Endodermal cell (in vitro differentiated cells): ENCODE measurements around the gene MFAP1. TPM values are rescaled to one million over a fixed set of nuclear protein-coding genes. Genes with fewer than 3 reads are reported as not detected.
A peak's percentile ranks its signal among the peaks of the same experiment; 100 is the strongest.
"Not testable (repeated sequence)": the region's sequence is repeated elsewhere in the genome, so short reads cannot be mapped to it uniquely, and the experiment has no call there.

Source experiments
- DNase-seq: peaks from one replicate; pipeline ENCODE4 v3.0.0-alpha.2; 2017
- H3K27ac ChIP-seq: 2 replicates; pipeline ENCODE4 v1.5.1; 2013; ENCODE audit warnings: mild to moderate bottlenecking, low read depth, low read length, moderate library complexity
- H3K27me3 ChIP-seq: 2 replicates; pipeline ENCODE4 v1.6.1; 2013; ENCODE audit warnings: mild to moderate bottlenecking, low read length, moderate library complexity; ENCODE audit not compliant: insufficient read depth, control insufficient read depth, poor library complexity, severe bottlenecking
- H3K36me3 ChIP-seq: 2 replicates; pipeline ENCODE4 v1.7.0; 2013; ENCODE audit warnings: mild to moderate bottlenecking, low read length, moderate library complexity; ENCODE audit not compliant: control insufficient read depth, insufficient read depth
- H3K4me1 ChIP-seq: one replicate; pipeline ENCODE4 v1.7.0; 2013; ENCODE audit warnings: low read length; ENCODE audit not compliant: control insufficient read depth, insufficient read depth
- H3K4me3 ChIP-seq: 2 replicates; pipeline ENCODE4 v1.5.1; 2013; ENCODE audit warnings: mild to moderate bottlenecking, low read length, moderate library complexity
- H3K9ac ChIP-seq: 2 replicates; pipeline ENCODE4 v1.6.1; 2013; ENCODE audit warnings: mild to moderate bottlenecking, low read length, moderate library complexity; ENCODE audit not compliant: poor library complexity, severe bottlenecking; ENCODE audit errors: extremely low read depth
- H3K9me3 ChIP-seq: 2 replicates; pipeline ENCODE4 v1.6.1; 2013; ENCODE audit warnings: mild to moderate bottlenecking, low read length, moderate library complexity; ENCODE audit not compliant: control insufficient read depth
- H3K27ac Mint-ChIP-seq: 2 replicates; pipeline ENCODE4 v1.8.0; 2020; ENCODE audit warnings: mixed read lengths
- H3K27me3 Mint-ChIP-seq: 2 replicates; pipeline ENCODE4 v1.8.0; 2021; ENCODE audit warnings: mild to moderate bottlenecking, mixed read lengths; ENCODE audit not compliant: insufficient read depth
- H3K36me3 Mint-ChIP-seq: 2 replicates; pipeline ENCODE4 v1.8.0; 2020; ENCODE audit warnings: low read depth, mixed read lengths
- H3K4me1 Mint-ChIP-seq: 2 replicates; pipeline ENCODE4 v1.8.0; 2020; ENCODE audit warnings: mixed read lengths
- H3K4me3 Mint-ChIP-seq: 2 replicates; pipeline ENCODE4 v1.8.0; 2020; ENCODE audit warnings: mild to moderate bottlenecking, moderate library complexity, mixed read lengths
- H3K9me3 Mint-ChIP-seq: 2 replicates; pipeline ENCODE4 v1.8.0; 2020; ENCODE audit warnings: mild to moderate bottlenecking, mixed read lengths
- WGBS, 2 experiments: methylation state at CpG; one replicate each; pipeline versions ENCODE4 v1.1.5 to v1.1.7; 2013; ENCODE audit warnings: missing lambda C conversion rate in 2 of 2, mixed read lengths in 1 of 2; ENCODE audit not compliant: insufficient coverage in 1 of 2, insufficient read length in 1 of 2; 5-methylcytosine and 5-hydroxymethylcytosine counted together
- total RNA-seq, 2 donors: library from RNA; stranded (reverse); fragmentation: NEBNext Ultra II Directional in 1 of 2; extraction: Animal tissue kit (Norgen Biotek cat#: 25700) in 1 of 2; gene quantifications; 2 replicates in 1 of 2; 3 replicates in 1 of 2; pipeline ENCODE4 v1.2.1, GENCODE V29; 2021
- TF ChIP-seq, protein P1 (sequence below): fragments of 200-600 bp; sonication (generic); conservative IDR thresholded peaks from 2 replicates; pipeline ENCODE4 v1.5.0; 2021; ENCODE audit warnings: antibody characterized with exemption, mild to moderate bottlenecking

Gene MFAP1
- total RNA-seq, 2 donors from 2014 or later, result 35.3 to 48.5 TPM

DNA sequence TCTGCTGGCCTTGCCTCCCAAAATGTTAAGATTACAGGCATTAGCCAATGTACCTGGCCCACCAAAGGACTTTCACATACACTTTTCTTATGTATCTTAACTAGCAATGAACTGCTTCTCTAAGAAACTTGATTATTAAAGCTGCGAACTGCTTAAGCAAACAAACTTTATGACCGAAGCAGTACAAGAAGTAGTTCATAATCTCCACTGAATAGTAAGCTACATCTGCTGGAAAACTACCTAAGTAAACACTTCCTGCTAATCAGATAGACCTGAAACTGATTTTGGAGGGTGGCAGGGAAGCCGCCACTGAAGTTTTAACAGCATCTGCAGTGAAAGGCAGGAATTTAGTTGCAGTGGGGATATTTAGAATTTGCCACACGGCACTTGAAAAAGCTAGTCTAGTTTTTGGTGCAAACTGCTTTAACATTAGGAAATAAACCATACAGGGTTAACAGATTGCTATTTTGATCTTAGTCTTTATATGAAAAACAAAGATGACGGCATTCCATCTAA, 16.0 kb downstream of the MFAP1 start:
- no peaks in the 10 kb centered on the region for H3K9me3 Mint-ChIP-seq
- Histone ChIP-seq H3K4me1 (no peaks in the 10 kb centered on the region), H3K9me3 (no peaks in the 10 kb centered on the region), H3K27me3 (no peaks in the 10 kb centered on the region), H3K4me3 (no peak overlapping the region), H3K36me3 (peaks cover 80% of the 10 kb centered on the region), H3K9ac (no peak overlapping the region), H3K27ac (no peak overlapping the region)
- H3K27ac Mint-ChIP-seq, result no peak overlapping the region
- H3K4me3 Mint-ChIP-seq, result no peak overlapping the region
- no peaks in the 10 kb centered on the region for H3K27me3 Mint-ChIP-seq
- no peak for DNase-seq
- TF ChIP-seq, protein P1, sequence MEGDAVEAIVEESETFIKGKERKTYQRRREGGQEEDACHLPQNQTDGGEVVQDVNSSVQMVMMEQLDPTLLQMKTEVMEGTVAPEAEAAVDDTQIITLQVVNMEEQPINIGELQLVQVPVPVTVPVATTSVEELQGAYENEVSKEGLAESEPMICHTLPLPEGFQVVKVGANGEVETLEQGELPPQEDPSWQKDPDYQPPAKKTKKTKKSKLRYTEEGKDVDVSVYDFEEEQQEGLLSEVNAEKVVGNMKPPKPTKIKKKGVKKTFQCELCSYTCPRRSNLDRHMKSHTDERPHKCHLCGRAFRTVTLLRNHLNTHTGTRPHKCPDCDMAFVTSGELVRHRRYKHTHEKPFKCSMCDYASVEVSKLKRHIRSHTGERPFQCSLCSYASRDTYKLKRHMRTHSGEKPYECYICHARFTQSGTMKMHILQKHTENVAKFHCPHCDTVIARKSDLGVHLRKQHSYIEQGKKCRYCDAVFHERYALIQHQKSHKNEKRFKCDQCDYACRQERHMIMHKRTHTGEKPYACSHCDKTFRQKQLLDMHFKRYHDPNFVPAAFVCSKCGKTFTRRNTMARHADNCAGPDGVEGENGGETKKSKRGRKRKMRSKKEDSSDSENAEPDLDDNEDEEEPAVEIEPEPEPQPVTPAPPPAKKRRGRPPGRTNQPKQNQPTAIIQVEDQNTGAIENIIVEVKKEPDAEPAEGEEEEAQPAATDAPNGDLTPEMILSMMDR, result no peak
- 97 to 100% methylated on average over 4 to 5 of the region's 5 CpGs for WGBS, 2 experiments
- peaks cover 82% of the 10 kb centered on the region for H3K36me3 Mint-ChIP-seq
- no peaks in the 10 kb centered on the region for H3K4me1 Mint-ChIP-seq

DNA sequence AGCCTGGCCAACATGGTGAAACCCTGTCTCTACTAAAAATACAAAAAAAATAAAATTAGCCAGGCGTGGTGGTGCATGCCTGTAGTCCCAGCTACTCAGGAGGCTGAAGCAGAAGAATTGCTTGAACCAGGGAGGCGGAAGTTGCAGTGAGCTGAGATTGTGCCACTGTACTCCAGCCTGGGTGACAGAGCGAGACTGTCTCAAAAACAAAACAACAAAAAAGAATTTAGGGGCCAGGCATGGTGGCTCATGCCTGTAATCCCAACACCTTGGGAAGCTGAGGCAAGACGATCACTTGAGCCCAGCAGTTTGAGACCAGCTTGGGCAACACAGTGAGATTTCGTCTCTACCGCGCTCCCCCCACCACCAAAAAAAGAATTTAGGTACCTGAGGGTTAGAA, 21.8 kb downstream of the MFAP1 start:
- not testable (repeated sequence) for H3K9ac ChIP-seq, H3K9me3 ChIP-seq, H3K4me3 Mint-ChIP-seq, H3K27ac ChIP-seq, DNase-seq, H3K4me3 ChIP-seq, H3K9me3 Mint-ChIP-seq, H3K27me3 Mint-ChIP-seq, H3K27ac Mint-ChIP-seq, H3K27me3 ChIP-seq
- H3K4me1 ChIP-seq, result peaks cover 11% of the 10 kb centered on the region
- Mint-ChIP-seq H3K4me1 (peaks cover 28% of the 10 kb centered on the region), H3K36me3 (peaks cover 49% of the 10 kb centered on the region)
- H3K36me3 ChIP-seq, result peaks cover 63% of the 10 kb centered on the region
- 90 to 97% methylated on average over 4 to 5 of the region's 7 CpGs for WGBS, 2 experiments

DNA sequence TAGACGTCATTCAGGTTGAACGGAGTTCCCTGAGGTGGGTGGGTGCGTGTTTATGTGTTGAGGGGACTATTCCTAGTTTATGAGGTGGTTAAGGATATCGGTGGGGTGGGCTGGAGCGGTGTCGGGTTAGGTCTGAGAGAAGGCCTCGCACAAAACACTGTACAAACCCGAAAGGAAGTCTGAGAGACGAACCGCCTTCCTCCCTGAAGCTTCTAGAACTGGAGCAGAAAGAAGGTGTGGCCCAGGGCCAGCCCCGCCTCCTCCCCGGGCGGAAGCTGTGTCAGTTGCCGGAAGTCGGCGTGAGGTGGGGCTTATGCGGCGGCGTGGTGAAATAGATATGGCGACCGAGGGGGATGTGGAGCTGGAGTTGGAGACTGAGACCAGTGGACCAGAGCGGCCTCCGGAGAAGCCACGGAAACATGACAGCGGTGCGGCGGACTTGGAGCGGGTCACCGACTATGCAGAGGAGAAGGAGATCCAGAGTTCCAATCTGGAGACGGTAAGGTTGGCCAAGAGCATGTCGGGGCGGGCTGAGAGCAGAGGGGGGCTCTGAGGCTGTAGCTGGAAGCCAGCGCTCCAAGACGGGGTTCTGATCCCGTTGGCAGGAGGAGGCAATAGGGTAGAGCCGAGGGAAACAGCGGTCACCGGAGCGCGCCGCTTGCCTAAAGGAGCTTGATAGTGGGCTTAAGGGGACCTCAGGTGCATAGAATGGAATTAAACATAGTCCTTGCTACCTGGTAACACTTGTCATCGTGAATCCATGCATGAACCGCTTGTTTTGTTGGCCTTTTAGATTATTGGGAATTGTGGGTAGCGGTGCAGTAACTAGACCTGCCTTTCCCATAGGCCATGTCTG, 24.0 kb downstream of the MFAP1 start, which contains the start of gene HYPK:
TSS of gene HYPK (plus strand) at position 314 of the 856 bp plus-strand sequence. CDS start at position 338, 24 bp downstream.
- Mint-ChIP-seq H3K9me3 (no peaks in the 10 kb centered on the region), H3K27ac (peak within 1 kb of the TSS; percentile 98), H3K4me3 (peak within 1 kb of the TSS; percentile 87), H3K4me1 (peaks cover 40% of the 10 kb centered on the region), H3K36me3 (peaks cover 45% of the 10 kb centered on the region), H3K27me3 (no peaks in the 10 kb centered on the region)
- DNase-seq, result peak; percentile 95
- WGBS, 2 experiments, result 7 to 10% methylated on average over 26 to 44 of the region's 44 CpGs
- TF ChIP-seq, protein P1, result no peak
- H3K27ac ChIP-seq, result peak within 1 kb of the TSS; percentile 47
- H3K4me3 ChIP-seq, result peak within 1 kb of the TSS; percentile 93
- H3K9ac ChIP-seq, result peak within 1 kb of the TSS; percentile 75
- H3K9me3 ChIP-seq, result no peaks in the 10 kb centered on the region
- H3K27me3 ChIP-seq, result no peaks in the 10 kb centered on the region
- H3K4me1 ChIP-seq, result peaks cover 15% of the 10 kb centered on the region
- peaks cover 62% of the 10 kb centered on the region for H3K36me3 ChIP-seq
